Stimulated activated CD8-positive, alpha-beta memory T cell treated with anti-CD3 and anti-CD28 coated beads, Interleukin-15, amount 100 ng/mL, for 1 hour (primary cell): ENCODE data around the gene TMEM212.
"Not testable (repeated sequence)": the region's sequence is repeated elsewhere in the genome, so short reads cannot be mapped to it uniquely, and the experiment has no call there.

Source experiments
- DNase-seq: peaks from one replicate; pipeline ENCODE4 v3.0.0-alpha.2; 2020; ENCODE audit warnings: low read depth

The TMEM212 gene

DNA sequence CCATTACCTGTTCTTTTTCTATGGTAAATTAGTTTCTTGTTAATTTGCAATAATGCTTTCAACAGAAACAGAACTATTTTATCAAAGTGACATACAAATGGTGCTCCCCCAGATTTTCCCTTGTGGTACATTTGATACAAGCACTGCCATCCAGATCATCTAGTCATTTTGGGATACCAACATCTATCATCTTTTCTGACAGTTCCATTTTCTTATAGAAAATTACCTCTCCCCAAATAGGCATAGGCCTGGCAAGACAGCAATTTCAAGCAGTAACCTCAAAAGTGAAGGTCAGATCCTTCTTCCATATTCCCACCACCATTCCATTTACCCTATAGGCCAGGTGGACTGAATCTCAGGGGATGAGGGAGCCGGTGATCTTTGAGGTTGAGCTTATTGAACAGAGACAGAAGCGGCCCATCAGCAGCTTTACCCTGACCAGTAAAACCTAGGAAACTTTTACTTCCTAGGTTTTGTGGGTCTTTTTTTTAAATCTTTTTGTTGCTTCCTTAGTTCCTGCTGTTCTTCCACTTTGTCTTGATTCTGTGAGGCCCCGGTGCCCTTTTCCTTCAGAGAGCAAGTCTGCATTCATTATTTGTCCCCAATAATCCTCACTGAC, 29.8 kb upstream of the TMEM212 start:
- no peak for DNase-seq

DNA sequence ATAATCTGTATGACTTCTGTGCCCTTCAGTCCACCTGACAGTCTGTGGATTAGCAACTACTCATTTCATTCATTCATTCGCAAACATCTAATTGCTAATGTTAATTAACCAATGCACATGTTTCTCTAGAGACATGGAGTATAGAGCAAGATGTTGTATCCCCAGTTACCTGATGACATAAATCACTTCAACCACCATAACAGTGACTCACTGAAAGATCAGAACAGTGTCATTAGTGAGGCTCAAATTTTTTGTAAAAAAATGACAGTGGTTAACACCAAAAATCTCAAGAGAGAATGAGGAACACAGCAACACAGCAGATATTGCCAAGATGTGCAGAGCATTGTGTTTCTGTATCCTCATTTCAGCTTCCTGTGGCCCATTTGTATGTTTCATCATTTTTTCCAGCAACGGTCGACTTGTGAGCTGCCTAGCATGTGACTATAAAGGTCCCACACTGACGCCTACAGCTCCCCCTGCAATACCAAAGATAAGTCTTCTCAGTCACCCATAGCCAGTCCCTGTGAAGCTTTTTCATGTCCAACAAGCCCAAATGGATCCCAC, 29.2 kb upstream of the TMEM212 start:
- no peak for DNase-seq

DNA sequence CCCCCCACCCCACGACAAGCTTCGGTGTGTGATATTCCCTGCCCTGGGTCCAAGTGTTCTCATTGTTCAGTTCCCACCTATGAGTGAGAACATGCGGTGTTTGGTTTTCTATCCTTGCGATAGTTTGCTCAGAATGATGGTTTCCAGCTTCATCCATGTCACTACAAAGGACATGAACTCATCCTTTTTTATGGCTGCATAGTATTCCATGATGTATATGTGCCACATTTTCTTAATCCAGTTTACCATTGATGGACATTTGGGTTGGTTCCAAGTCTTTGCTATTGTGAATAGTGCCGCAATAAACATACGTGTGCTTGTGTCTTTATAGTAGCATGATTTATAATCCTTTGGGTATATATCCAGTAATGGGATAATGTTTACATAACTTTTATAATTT, 28.5 kb upstream of the TMEM212 start:
- not testable (repeated sequence) for DNase-seq

DNA sequence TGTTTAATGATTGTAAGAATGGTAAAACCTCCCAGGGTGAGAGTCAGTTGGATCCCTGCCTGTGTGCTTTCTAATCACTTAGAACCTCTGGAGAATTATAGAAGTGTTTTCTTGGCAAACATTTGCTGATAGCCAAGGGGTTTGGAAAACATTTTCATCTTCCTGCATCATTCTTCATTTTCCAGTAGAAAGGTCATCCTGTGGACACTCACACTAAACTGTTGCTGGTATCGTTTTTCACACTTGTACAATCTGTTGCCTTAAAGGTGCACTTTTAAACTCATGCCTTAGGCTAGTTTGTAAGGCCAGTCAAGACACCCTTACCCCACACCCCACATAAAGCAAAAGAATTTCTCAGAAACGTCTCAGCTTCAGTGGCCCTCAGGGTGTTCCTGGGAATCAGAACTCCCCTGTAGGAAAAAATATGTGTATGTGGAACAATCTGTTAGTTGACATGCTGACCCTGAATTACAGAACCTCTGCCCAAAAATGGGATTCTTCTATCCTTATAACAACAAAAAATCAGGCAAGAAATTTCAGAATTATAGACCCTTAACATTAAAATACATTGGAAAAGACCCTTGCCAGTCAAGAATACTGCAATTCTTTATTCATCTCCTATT, 27.1 kb upstream of the TMEM212 start:
- DNase-seq, result no peak

DNA sequence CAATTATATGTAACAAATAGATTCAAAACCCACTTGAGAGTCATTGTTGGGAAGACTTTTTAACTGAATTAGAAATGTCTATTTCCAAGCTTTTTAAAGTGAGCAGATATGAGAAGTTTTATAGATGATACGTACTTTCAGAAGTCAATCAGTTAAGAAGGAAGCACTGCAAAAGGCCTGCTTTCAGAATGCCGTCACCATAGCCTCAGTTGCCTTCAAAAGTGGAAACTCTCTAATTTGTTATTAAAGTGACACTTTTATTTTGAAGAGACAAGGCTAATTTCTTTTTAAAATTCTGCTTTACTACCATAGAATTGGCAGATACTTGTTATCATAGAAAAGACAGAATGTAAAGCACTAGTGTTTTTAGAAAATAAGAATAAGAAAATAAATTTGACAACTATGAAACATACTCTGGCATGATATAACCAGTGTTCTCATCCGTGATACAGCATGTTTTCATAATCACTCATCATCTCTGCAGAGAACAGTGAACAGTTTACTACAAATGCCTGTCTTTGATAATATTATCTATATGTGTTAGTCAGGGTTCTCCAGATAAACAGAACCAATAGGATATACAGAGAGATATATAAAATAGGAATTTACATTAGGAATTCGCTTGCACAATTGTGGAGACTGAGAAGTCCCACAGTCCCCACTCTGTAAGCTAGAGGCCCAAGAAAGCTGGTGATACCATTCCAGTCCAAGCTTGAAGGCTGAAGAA, 25.9 kb upstream of the TMEM212 start:
- DNase-seq, result no peak

DNA sequence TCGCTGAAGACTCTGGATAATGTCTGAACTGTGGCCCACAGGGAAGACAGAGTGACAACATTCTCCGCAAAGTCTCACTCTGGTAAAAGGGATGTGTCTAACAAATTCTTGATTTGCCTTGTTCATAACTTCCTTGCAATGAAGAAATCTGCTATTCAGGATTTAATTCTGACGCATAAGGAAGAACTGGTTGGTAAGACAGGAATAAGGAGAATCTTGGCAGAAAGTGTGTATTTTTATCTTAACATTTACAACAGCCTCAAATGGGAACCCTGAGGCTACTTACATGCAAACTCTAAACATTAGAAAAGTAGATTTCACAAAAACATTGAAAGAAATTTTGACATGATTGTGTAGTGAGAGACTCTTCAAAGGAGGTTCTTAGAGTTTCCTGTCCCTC, 22.1 kb upstream of the TMEM212 start:
- DNase-seq, result no peak

DNA sequence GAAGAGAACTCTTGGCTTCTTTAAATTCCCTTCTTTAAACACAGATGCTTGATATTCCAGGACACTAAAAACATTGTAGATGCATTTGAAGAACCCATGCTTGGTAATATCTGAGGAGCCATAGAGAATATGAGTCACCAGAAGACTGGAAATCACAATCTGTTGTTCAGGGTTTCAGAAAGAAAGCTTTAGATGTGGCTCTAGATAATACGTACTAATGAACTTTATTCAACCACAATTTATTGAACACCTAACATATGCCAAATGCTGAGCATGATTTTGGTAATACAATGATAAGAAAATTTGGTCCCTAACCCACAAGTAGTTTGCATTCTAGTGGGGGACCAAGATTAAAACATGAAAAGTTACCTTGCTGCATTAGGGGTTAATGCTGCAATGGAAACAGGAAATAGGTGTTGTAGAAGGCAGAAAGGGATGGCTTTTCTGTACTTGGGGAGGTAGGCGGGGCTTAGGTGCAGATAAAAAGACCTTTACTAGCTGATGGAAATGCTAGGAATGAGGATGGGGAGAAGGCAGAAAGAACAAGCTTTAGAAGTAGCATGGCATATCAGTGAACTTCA, 21.3 kb upstream of the TMEM212 start:
- no peak for DNase-seq

DNA sequence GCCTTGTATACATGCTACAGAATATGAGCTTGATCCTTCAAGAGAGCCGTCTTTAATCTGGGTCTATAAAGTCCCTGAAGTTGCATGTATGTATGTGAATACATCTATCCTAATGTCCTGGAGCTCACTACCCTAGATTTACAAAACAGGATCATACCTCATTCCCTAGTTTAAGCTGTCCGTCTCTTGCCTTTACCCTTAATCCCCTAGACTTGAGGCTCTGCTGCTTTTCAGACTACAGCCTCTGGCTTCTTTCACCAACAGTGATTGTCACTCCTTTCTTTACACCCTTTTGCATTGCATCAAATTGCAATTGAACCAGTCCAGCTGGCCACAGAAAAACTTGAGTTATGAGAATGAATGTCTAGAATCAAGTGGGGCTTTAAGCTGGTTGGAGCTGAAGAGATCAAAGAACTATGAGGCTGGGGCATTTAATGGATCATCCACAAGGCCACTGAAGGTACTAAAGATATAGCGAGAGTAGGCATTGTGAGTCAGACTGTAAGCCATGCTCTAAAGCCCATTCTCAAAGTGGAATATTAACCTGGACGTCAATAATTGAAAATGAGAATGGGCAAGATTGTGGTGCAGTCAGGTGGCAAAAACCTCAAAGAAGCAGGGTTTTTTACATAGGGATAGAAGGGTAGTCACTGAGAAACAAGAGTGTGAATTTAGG, 20.6 kb upstream of the TMEM212 start:
- DNase-seq, result no peak

DNA sequence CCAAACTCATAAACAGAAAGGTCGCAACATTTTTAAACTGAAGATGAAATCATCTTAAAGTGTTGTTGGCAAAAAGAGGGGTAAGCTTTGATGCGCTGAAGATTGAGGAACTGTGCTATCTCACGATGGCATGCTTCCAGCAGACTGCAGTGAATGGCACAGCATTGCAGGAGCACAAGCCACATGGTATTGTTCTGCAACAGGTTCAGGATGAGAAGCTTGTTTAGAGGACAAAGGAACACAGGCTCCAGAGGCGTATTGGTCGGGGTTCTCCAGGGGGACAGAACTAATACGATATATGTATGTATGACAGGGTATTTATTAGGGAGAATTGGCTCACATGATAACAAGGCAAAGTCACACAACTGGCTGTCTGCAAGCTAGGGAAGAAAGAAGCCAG, 19.0 kb upstream of the TMEM212 start:
- DNase-seq, result no peak

DNA sequence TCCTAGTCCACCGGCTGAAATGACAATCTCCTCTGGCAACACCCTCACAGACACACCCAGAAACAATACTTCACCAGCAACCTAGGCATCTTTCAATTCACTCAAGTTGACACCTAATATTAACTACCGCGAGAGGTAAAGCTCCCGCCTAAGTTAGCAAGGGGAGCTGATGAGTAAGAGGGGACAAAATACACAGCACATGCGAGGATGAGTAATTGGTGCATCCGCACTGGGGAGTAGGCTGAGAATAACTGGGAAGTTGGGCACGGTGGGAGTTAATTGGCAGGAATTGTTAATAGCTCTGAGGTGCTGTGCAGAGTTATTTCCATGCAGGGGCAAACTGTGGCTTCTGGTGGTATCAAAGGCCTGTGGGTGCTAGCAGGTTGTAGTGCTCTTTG, 18.3 kb upstream of the TMEM212 start:
- no peak for DNase-seq

DNA sequence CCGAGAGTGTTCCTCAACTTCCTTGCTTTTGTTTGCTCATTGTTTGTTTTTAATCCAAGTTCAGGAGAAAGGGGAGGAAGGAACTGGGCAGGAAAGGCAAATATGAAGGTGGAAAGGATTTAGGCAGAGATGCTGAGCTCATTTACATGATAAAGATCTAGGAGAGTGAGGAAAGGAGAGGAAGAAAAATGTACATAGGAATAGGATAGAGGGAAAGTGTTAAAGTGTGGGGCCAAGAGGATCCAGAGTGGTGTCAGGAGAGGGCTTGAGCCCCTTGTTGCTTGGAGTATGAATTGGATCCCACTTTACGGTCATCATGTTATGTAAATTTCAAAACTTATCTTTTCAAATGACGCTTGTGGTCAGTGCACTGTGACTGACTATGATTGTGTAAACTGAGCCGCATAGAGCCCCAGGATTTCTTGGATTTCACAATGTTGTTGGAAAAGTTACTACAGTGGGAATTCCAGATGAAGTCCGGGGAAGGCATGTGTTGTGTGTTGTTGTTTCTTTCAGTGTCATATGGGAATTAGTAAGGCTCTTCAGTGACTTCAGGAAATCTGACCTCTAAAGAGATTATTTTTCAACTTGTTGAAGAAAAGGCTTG, 17.8 kb upstream of the TMEM212 start:
- DNase-seq, result no peak

DNA sequence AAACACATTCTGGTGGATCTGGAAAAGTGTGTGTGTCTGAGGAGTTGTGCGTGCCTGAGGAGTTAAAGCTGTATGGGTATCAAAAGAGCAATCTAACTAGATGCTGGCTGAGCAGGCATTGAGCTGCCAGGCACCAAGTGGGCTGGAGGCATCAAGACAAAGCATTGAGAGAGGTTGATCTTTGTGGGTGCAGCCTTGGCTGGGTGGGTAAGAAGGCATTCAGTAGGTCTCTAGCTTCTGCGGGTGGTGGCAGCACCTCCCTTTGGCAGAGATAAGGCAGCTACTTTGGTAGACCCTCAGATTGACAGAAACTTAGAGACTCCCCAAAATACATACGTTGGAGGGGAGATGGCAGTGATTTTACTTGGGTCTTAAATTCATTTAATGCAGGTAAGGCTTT, 15.8 kb upstream of the TMEM212 start:
- no peak for DNase-seq

DNA sequence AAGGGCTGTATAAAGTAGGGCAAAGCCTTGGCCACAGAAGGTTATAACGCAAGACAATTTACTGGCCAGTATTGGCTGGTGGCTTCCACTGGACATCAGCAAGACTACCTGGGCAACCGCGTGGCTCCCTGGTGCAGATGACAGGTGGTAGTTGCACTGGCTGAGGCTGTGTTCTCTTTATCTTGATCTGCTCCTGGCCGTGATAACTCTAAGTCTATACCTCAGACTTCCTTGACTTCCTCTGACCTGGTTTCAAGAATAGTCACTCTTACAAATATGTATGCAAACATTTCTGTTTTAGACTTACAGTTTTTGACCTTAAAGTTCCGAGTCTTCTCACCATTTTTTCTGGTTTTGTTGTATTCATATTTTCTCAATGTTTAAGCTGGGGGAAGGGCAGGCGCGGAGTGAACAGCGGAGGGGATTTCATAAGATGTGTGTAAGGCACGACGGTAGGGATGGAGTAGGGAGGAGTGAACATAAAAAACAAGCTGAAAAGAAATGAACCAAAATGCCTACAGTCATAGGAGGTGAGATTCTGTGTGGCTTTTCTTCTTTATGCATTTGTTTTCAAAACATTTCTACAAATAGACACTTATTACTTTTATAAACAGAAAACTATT, 15.2 kb upstream of the TMEM212 start:
- no peak for DNase-seq

DNA sequence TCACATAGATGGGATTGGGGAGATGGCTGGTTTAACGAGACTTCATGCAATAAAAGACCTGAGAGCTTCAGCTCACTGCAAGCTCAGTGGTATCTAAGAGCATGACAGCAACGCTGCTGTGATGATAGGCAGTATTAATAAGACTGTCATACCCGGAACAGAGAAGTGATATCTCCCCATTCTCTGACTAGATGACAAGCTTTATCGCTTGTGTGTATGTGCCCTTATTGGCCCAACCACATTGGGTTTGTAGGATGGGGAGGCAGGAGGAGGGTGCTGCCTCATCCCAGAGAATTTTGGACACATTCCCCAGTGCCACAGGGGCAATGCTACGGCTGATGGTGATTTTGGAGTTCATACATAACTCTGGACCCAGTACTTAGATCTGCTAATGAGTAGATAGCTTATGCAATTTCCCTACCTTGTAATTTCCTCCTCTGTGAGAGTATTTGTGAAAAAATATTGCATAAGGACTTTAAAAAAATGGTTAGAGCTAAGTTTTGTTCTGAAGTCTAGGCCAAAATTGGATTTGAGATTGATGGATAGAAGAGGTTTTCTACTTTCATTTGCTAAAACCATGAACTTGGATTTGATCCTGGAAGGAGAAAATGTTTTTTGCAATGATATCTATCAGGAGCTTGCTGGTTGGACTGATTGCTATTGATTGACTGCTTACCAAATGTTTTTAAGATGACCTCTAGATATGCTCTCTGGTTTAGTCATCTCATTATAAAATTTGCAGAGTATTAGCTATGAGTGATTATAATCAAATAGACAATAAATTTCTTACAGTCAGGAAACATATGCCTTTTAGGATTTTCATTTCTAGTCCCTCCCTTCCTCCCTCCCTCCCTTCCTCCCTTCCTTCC, 14.0 kb upstream of the TMEM212 start:
- DNase-seq, result no peak

DNA sequence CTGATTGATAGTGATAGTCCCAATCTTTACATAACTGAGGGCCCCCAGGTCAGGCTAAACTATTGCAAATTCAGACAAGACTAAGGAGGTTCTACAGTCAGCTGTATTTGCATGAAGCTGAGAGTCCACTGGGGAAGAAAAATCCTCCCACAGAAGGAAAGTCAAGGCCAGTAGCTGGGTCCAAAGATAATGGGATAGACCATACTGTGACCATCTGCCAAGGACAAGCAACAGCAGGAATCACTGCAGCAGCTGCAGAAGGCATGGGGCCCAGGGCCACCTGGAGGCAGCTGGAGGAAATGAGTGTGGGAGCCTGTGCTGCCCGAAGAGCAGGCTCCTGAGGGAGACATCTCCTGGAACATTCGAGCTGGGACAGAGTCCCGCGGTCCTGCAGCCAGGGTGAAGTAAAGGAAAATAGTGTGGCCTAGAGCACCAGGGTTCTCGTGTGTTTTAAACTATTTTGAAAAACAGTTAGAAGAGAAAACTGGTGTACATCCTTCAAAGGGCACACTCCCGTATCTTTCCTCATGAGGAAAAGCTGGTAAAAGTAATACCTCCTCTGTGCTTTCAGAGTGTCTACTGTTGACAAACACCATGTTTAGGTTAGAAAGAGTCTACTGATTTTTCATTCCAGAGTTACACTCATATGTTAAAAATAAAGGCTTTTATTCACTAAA, 13.2 kb upstream of the TMEM212 start:
- DNase-seq, result no peak

DNA sequence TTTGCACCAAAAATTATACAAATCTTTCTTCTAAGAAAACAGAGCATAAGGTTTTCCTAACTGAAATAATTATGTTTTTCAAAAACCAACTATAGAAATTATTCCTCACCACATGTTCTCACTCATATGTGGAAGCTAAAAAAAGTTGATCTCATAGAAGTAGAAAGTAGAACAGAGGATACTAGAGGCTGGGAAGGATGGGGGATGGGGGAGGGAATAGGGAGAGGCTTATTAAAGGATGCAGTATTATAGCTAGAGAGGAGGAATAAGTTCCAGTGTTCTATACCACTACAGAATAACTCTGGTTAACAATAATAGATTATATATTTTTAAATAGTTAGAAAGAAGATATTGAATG, 12.7 kb upstream of the TMEM212 start:
- DNase-seq, result no peak

DNA sequence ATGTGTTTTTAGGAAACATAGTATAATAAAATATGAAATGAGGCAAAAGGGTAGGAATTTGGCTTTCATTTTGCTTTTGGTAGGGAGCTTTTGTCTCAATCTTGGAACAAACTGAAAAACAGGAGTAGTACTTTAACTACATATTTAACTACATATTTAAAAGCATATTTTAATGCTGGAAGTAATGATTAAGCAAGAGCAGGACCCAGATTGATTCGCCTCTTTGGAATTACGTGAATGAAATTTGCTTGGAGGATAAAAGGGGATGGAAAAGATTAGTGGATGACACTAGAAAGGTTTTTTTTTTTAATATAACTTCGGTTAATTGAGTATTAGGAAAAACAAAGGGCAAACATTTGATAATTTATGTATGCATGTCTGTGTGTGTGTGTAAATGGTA, 11.2 kb upstream of the TMEM212 start:
- no peak for DNase-seq

DNA sequence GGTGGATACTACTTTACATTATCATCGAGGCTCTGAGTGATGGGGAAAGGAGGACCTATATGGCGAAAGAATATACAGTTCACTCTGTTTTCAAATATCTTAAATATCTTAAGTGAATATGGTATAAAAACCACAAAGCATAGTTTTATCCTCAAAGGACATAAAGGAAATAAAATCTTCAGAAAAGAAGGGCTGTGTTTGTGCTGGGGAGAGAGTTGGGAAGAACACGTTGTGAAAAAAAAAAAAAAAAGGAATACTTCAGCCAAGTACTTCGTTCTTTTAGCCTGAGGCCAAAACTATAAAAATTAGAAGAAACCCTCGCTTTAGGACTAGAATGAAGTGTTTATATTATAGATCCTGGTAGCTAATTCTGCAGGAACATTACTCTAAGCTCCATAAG, 10.2 kb upstream of the TMEM212 start:
- DNase-seq, result no peak

DNA sequence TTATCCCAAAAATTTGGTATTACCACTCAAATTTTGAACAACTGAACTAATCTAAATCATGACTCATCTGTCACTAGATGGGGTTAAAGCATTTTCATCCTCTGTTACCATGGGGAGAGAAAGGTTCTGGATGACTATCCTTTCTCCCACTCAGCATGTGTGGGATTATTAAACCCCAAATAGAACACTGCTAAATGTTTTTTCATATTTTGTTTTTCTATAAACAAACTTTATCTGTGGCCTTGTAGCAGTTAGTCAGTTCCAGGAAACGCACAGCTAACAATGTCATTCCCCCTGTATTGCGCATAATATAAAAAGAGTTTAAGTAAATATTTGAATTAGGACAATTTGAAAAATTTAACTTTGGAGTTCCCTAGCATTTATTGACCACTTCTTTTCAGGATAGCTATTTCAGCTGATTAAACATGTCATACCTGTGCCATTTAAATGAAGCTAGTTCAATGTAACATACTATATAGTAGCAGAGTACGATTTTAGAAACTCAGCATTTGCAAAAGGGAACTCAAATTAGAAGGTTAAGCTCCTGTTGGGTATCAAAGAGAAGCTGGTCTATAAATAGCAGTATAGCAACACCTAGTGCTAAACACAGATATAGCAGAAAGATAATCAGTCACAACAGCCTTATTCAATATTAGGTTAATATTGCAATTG, 9.2 kb upstream of the TMEM212 start:
- DNase-seq, result no peak

DNA sequence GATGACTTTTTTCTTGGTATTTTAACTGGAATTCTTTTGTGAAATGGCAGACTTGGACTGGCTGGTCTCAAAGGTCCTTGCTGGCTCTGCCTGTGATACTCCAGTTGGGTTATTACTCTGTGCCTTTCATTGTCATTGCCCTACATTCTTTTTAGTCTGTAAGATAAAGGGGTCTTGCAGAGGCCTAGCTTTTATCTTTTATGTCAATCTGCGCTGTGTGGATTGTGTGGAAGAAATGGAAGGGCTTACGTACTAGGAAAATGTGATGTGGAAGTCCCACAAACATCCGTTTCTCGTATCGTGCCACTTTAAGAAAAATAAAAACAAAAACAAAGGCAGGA, 8.7 kb upstream of the TMEM212 start:
- no peak for DNase-seq
